HG03066 (cell line): ENCODE data around the gene ALX1.
"Not testable (repeated sequence)": the region's sequence is repeated elsewhere in the genome, so short reads cannot be mapped to it uniquely, and the experiment has no call there.

Source experiments
- ATAC-seq: cut with Tn5 transposase; IDR thresholded peaks from one replicate; pipeline ENCODE4 v1.9.1; 2021; ENCODE audit warnings: low read depth; ENCODE audit not compliant: unreplicated experiment

The ALX1 gene

DNA sequence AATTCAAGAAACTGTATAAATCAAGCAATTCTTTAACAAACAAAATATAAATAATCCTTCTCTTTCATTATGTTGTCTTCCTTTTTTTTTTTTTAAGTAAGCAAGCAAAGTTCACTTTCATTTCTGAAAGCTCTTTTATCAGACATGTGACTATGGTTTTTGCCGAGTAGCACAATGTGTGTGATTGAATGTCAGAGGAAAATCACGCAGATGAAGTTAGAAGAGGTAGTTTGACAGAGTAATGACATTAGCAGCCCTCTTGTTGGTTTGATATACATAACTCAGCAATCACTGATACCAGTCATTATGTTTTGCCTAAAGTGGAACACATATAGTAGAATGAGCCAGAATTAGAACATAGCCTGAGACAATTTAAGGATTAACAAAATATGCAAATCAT, 19.0 kb downstream of the ALX1 start:
- no peak for ATAC-seq

DNA sequence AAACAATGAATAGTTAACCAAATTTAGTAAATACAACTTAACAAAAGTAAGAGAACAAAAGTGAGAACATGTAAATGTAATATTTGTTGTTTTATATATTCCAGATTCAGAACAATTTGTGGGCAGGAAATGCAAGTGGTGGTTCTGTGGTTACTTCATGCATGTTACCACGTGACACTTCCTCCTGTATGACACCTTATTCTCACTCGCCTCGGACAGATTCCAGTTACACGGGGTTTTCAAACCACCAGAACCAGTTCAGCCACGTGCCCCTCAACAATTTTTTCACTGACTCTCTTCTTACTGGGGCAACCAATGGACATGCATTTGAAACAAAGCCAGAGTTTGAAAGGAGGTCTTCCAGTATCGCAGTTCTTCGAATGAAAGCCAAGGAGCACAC, 21.0 kb downstream of the ALX1 start:
- no peak for ATAC-seq

- ATAC-seq: no peak
Observed at GRCh38 chr12:85308374-85308773, 28.4 kb downstream of the ALX1 start.

DNA sequence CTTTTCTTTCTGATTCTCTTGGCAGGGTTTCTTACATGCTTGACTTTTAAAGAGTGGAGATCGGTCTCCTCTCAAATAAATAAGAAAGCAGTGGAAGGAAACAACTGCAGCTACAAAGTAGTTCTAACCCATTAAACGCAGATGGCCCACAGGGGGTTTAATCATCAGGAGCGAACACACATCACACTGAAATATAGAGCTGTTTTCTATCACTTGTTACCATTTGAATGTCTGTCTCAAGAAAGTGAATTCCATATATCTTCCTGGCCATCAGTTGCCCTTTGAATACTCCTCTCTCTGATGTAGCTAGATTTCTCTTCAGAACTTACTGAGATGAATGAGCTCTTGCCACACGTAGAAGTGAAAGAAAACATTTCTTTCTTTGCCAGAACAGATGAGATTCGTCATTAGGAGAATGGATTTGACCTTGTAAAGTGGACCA, 29.1 kb downstream of the ALX1 start:
- ATAC-seq: no peak

- ATAC-seq: no peak
Observed at GRCh38 chr12:85310025-85310424, 30.0 kb downstream of the ALX1 start.

- no peak for ATAC-seq
Observed at GRCh38 chr12:85310456-85311076, 30.5 kb downstream of the ALX1 start.

DNA sequence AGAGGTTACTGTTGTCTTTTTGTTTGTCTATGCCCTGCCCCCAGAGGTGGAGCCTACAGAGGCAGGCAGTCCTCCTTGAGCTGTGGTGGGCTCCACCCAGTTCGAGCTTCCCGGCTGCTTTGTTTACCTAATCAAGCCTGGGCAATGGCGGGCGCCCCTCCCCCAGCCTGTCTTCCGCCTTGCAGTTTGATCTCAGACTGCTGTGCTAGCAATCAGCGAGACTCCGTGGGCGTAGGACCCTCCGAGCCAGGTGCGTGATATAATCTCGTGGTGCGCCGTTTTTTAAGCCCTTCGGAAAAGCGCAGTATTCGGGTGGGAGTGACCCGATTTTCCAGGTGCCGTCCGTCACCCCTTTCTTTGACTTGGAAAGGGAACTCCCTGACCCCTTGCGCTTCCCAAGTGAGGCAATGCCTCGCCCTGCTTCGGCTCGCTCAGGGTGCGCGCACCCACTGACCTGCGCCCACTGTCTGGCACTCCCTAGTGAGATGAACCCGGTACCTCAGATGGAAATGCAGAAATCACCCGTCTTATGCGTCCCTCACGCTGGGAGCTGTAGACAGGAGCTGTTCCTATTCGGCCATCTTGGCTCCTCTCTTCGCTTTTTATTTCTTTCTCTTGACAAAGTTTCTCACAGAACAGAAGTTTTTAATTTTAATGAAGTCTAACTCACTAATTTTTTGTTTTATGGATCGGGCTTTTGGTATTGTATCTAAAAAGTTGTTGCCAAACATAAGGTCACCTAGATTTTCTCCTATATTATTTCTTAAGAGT, 38.0 kb downstream of the ALX1 start:
- not testable (repeated sequence) for ATAC-seq

DNA sequence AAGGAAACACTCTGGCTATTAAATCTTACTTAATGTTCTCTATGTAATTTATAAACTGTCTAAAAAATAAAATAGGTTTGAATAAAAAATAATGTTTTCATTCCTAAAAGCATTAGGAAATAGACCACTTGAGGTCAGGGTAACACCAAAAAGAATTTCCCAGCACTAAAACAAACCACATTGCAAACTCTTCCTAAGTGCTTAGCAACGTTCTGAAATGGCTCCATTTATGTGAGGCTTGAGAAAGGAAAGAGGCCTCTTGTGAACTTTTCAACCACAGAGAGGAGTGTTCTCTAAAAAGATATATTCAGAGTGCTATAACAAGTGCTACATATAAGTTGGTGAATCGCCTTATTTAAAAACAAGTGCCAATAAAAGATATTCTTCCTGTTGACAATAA, 42.7 kb downstream of the ALX1 start:
- no peak for ATAC-seq

- ATAC-seq: no peak
Observed at GRCh38 chr12:85325442-85325841, 45.4 kb downstream of the ALX1 start.

- no peak for ATAC-seq
Observed at GRCh38 chr12:85329913-85330312, 49.9 kb downstream of the ALX1 start.

DNA sequence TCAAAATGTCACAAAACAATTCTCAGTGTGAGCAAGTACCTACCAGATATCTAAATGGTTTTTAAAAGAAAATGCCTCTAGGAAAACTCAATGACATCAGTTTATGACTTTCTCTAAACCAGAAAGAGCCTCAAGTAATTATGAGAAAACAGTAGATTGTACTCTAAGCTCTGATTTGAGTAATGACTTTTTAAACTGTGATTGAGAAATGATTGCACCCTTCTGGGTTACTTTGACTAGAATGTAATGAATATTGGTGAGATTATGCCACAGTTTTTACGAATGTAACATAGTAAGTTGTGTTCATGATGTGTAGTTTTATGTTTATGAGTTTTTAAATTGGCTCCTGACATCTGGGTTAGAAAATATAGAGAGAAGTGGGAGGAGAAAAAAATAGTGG, 68.8 kb downstream of the ALX1 start:
- ATAC-seq: no peak

DNA sequence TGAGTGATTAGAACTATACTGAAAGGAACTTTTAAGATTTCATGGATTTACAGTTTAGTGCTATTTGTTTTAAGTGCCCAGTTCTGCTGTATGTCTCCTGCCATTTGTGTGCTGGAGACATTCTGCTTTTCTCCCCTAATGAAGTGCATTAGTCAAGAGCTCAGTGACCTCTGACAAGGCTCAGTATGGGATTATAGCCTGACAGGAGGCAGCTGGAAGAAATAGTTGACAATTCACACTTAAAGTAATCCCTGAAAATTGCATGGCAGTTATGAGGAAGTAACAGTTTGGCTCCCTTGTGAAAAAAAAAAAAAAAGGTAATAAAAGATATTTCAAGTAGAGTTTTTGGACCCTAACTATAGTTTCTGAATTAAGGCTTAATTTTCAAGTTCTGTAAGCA, 70.3 kb downstream of the ALX1 start:
- no peak for ATAC-seq
